Prostate gland (tissue), 2 donors: Measurements from ENCODE around the gene ELMO1.

Experiments used
- POLR2A ChIP-seq: fragments of 450-650 bp; IDR thresholded peaks from one replicate; pipeline ENCODE4 v1.6.1; 2016; ENCODE audit warnings: antibody characterized with exemption, mild to moderate bottlenecking
- POLR2AphosphoS5 ChIP-seq: sonication (generic); formaldehyde crosslinking; IDR thresholded peaks from one replicate; pipeline ENCODE4 v1.6.1; 2017; ENCODE audit warnings: antibody characterized with exemption
- TF ChIP-seq, protein P1 (sequence below), 4 experiments: fragments of 200-600 bp in 2 of 4; fragments of 450-650 bp in 2 of 4; sonication (generic) in 2 of 4; IDR thresholded peaks; 1 replicate in 3 of 4; 2 replicates in 1 of 4; pipeline ENCODE4 v1.5.1; 2016 to 2019; ENCODE audit warnings: antibody characterized with exemption in 4 of 4, mild to moderate bottlenecking in 2 of 4, moderate library complexity in 2 of 4

DNA sequence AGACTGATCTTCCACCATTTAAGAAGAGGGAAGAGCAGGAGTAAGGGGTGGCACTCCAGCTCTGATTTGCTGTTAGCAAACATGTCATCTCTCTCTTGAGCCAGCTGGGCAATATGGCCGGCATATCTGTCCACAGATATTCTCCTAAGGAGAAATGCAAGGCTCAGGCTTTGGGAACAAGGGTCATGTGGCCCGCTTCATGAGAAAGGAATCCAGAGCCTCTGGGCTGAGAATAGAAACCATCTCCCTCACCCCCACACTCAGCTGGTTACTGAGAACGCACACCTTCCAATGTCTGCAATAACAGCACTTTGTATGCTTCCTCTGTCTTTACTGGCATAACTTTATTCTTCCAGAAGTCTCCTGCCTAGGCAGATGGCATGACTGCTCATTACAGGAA, 171.2 kb downstream of the ELMO1 start:
- TF ChIP-seq, protein P1, sequence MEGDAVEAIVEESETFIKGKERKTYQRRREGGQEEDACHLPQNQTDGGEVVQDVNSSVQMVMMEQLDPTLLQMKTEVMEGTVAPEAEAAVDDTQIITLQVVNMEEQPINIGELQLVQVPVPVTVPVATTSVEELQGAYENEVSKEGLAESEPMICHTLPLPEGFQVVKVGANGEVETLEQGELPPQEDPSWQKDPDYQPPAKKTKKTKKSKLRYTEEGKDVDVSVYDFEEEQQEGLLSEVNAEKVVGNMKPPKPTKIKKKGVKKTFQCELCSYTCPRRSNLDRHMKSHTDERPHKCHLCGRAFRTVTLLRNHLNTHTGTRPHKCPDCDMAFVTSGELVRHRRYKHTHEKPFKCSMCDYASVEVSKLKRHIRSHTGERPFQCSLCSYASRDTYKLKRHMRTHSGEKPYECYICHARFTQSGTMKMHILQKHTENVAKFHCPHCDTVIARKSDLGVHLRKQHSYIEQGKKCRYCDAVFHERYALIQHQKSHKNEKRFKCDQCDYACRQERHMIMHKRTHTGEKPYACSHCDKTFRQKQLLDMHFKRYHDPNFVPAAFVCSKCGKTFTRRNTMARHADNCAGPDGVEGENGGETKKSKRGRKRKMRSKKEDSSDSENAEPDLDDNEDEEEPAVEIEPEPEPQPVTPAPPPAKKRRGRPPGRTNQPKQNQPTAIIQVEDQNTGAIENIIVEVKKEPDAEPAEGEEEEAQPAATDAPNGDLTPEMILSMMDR (IDR thresholded peaks at IDR 0.05), result no peak
- TF ChIP-seq POLR2A, result no peak
- no peak for TF ChIP-seq POLR2AphosphoS5
